HEK293 (cell line): Measurements from ENCODE around the gene NARS2.

Experiments used
- FEZF1 ChIP-seq: fragments of 450-650 bp; formaldehyde crosslinking; IDR thresholded peaks from 2 replicates; pipeline ENCODE4 v1.5.1; 2016; ENCODE audit warnings: missing biosample characterization, missing genetic modification characterization
- RBAK ChIP-seq: fragments of 450-650 bp; formaldehyde crosslinking; IDR thresholded peaks from 2 replicates; pipeline ENCODE4 v1.5.1; 2016; ENCODE audit warnings: missing biosample characterization, missing genetic modification characterization
- SP3 ChIP-seq: fragments of 450-650 bp; formaldehyde crosslinking; IDR thresholded peaks from 2 replicates; pipeline ENCODE4 v1.5.1; 2016; ENCODE audit warnings: missing biosample characterization, missing genetic modification characterization
- ZIC2 ChIP-seq: fragments of 450-650 bp; formaldehyde crosslinking; IDR thresholded peaks from 2 replicates; pipeline ENCODE4 v1.5.1; 2016; ENCODE audit warnings: missing biosample characterization, missing genetic modification characterization
- ZNF155 ChIP-seq: fragments of 450-650 bp; formaldehyde crosslinking; IDR thresholded peaks from 2 replicates; pipeline ENCODE4 v1.5.1; 2016; ENCODE audit warnings: missing biosample characterization, missing genetic modification characterization
- ZNF175 ChIP-seq: fragments of 450-650 bp; formaldehyde crosslinking; IDR thresholded peaks from 2 replicates; pipeline ENCODE4 v1.5.1; 2016; ENCODE audit warnings: missing biosample characterization, missing genetic modification characterization
- ZNF2 ChIP-seq: fragments of 450-650 bp; formaldehyde crosslinking; IDR thresholded peaks from 2 replicates; pipeline ENCODE4 v1.5.1; 2016; ENCODE audit warnings: missing biosample characterization, missing genetic modification characterization
- ZNF48 ChIP-seq: fragments of 450-650 bp; formaldehyde crosslinking; IDR thresholded peaks from 2 replicates; pipeline ENCODE4 v1.5.1; 2016; ENCODE audit warnings: missing biosample characterization, missing genetic modification characterization
- ZNF530 ChIP-seq: fragments of 450-650 bp; formaldehyde crosslinking; IDR thresholded peaks from 2 replicates; pipeline ENCODE4 v1.5.1; 2016; ENCODE audit warnings: low read depth, missing biosample characterization, missing genetic modification characterization
- ZNF560 ChIP-seq: fragments of 450-650 bp; formaldehyde crosslinking; IDR thresholded peaks from 2 replicates; pipeline ENCODE4 v1.5.1; 2017; ENCODE audit warnings: missing biosample characterization, missing genetic modification characterization, borderline replicate concordance
- ZNF654 ChIP-seq: fragments of 450-650 bp; formaldehyde crosslinking; IDR thresholded peaks from 2 replicates; pipeline ENCODE4 v1.5.1; 2016; ENCODE audit warnings: low read depth, missing biosample characterization, missing genetic modification characterization
- ZNF701 ChIP-seq: fragments of 450-650 bp; formaldehyde crosslinking; IDR thresholded peaks from 2 replicates; pipeline ENCODE4 v1.5.1; 2016; ENCODE audit warnings: missing biosample characterization, missing genetic modification characterization
- ZNF768 ChIP-seq: fragments of 450-650 bp; formaldehyde crosslinking; IDR thresholded peaks from 2 replicates; pipeline ENCODE4 v1.5.1; 2018; ENCODE audit warnings: missing biosample characterization, mild to moderate bottlenecking, missing genetic modification characterization
- ZNF777 ChIP-seq: fragments of 450-650 bp; formaldehyde crosslinking; IDR thresholded peaks from 2 replicates; pipeline ENCODE4 v1.5.1; 2017; ENCODE audit warnings: missing biosample characterization, missing genetic modification characterization, borderline replicate concordance
- ZXDB ChIP-seq: fragments of 450-650 bp; formaldehyde crosslinking; IDR thresholded peaks from 2 replicates; pipeline ENCODE4 v1.5.1; 2016; ENCODE audit warnings: missing biosample characterization, missing genetic modification characterization
- TF ChIP-seq, protein P1 (sequence below): sonication (generic); formaldehyde crosslinking; IDR thresholded peaks from 2 replicates; pipeline ENCODE4 v1.8.1; 2022; ENCODE audit warnings: mild to moderate bottlenecking, moderate library complexity, missing genetic modification reagents
- TF ChIP-seq, protein P2 (sequence below): fragments of 450-650 bp; formaldehyde crosslinking; IDR thresholded peaks from 2 replicates; pipeline ENCODE4 v1.5.1; 2017; ENCODE audit warnings: missing biosample characterization, missing genetic modification characterization
- TF ChIP-seq, protein P3 (sequence below): fragments of 450-650 bp; IDR thresholded peaks from 2 replicates; pipeline ENCODE4 v1.5.1; 2018; ENCODE audit warnings: missing biosample characterization, mild to moderate bottlenecking, missing genetic modification characterization
- TF ChIP-seq, protein P4 (sequence below): fragments of 450-650 bp; formaldehyde crosslinking; IDR thresholded peaks from 2 replicates; pipeline ENCODE4 v1.5.1; 2016; ENCODE audit warnings: missing biosample characterization, missing genetic modification characterization
- TF ChIP-seq, protein P5 (sequence below): fragments of 450-650 bp; formaldehyde crosslinking; IDR thresholded peaks from 2 replicates; pipeline ENCODE4 v1.5.1; 2016; ENCODE audit warnings: missing biosample characterization, missing genetic modification characterization
- TF ChIP-seq, protein P6 (sequence below): fragments of 450-650 bp; formaldehyde crosslinking; IDR thresholded peaks from 2 replicates; pipeline ENCODE4 v1.5.1; 2016; ENCODE audit warnings: missing biosample characterization, missing genetic modification characterization
- TF ChIP-seq, protein P7 (sequence below): fragments of 450-650 bp; formaldehyde crosslinking; IDR thresholded peaks from 2 replicates; pipeline ENCODE4 v1.5.1; 2016; ENCODE audit warnings: missing biosample characterization, missing genetic modification characterization, low read depth
- TF ChIP-seq, protein P8 (sequence below): fragments of 450-650 bp; formaldehyde crosslinking; IDR thresholded peaks from 2 replicates; pipeline ENCODE4 v1.5.1; 2016; ENCODE audit warnings: missing biosample characterization, missing genetic modification characterization

Gene NARS2

DNA sequence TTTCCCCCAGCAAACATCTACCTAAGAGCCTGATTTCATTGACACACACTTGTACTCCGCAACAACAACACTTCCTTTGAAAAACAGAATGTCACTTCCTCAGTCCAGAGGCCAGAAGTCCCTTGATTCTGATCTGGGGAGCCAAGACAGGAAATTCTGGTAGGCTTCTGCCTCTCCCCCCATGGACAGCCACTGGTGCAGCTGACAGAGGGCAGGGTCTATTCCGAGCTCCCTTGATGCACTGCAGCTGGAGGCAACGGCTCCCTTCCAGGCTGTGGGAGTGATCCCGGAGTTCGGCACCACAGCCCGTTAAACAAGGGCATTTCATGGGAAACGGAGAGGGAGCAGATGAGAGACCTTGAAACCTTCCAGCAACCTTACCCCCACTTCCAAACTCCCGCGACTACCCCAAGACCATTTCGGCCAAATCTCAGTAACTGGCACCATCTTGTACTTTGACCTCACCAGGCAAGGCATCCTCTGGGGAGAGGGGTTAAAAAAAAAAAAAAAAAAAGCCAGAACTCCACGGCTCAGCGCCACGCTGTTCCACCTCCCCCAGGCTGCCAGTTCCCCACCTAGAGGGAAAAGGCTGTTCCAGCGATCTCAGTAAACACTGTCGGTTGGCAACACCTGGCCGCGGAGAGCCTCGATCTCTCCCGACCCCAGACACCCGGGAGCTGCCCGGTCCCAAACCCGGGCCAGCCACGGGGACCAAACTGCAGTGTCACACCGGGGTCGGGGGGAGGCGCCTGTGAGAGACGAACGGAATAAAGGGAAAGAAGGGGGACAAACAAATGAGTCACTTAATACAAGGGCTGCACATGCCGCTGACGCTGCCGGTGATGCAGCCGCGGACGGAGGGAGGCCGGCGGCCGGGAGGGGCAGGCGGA lies 158.1 kb downstream of the NARS2 start (continued):
- TF ChIP-seq RBAK (tag by site-specific recombination) (no peak), SP3 (tag by site-specific recombination) (peak; percentile 50), ZNF777 (no peak), ZNF175 (tag by site-specific recombination) (no peak), ZNF2 (tag by site-specific recombination) (peak; percentile 40; the same call in 1 of the 2 replicates), ZNF48 (tag by site-specific recombination) (no peak), ZNF155 (tag by site-specific recombination) (no peak), ZNF654 (tag by site-specific recombination) (peak; percentile 26; the same call in 1 of the 2 replicates), ZNF560 (tag by site-specific recombination) (no peak), ZXDB (tag by site-specific recombination) (0 out of 2 replicates have a peak, but pooled peaks have one; percentile 32), ZNF768 (tag by site-specific recombination) (no peak), ZNF530 (tag by site-specific recombination) (no peak), ZIC2 (tag by site-specific recombination) (peak; percentile 51; the same call in 1 of the 2 replicates), FEZF1 (tag by site-specific recombination) (no peak), ZNF701 (no peak)
- TF ChIP-seq, protein P1, sequence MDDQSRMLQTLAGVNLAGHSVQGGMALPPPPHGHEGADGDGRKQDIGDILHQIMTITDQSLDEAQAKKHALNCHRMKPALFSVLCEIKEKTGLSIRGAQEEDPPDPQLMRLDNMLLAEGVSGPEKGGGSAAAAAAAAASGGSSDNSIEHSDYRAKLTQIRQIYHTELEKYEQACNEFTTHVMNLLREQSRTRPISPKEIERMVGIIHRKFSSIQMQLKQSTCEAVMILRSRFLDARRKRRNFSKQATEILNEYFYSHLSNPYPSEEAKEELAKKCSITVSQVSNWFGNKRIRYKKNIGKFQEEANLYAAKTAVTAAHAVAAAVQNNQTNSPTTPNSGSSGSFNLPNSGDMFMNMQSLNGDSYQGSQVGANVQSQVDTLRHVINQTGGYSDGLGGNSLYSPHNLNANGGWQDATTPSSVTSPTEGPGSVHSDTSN (CRISPR knock-in tag), result no peak
- TF ChIP-seq, protein P2, sequence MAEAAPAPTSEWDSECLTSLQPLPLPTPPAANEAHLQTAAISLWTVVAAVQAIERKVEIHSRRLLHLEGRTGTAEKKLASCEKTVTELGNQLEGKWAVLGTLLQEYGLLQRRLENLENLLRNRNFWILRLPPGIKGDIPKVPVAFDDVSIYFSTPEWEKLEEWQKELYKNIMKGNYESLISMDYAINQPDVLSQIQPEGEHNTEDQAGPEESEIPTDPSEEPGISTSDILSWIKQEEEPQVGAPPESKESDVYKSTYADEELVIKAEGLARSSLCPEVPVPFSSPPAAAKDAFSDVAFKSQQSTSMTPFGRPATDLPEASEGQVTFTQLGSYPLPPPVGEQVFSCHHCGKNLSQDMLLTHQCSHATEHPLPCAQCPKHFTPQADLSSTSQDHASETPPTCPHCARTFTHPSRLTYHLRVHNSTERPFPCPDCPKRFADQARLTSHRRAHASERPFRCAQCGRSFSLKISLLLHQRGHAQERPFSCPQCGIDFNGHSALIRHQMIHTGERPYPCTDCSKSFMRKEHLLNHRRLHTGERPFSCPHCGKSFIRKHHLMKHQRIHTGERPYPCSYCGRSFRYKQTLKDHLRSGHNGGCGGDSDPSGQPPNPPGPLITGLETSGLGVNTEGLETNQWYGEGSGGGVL (tag by site-specific recombination), result no peak; the same call in none of the 2 replicates
- TF ChIP-seq, protein P3, sequence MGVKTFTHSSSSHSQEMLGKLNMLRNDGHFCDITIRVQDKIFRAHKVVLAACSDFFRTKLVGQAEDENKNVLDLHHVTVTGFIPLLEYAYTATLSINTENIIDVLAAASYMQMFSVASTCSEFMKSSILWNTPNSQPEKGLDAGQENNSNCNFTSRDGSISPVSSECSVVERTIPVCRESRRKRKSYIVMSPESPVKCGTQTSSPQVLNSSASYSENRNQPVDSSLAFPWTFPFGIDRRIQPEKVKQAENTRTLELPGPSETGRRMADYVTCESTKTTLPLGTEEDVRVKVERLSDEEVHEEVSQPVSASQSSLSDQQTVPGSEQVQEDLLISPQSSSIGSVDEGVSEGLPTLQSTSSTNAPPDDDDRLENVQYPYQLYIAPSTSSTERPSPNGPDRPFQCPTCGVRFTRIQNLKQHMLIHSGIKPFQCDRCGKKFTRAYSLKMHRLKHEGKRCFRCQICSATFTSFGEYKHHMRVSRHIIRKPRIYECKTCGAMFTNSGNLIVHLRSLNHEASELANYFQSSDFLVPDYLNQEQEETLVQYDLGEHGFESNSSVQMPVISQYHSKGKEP, result peak; percentile 38; the same call in 1 of the 2 replicates
- TF ChIP-seq, protein P4, sequence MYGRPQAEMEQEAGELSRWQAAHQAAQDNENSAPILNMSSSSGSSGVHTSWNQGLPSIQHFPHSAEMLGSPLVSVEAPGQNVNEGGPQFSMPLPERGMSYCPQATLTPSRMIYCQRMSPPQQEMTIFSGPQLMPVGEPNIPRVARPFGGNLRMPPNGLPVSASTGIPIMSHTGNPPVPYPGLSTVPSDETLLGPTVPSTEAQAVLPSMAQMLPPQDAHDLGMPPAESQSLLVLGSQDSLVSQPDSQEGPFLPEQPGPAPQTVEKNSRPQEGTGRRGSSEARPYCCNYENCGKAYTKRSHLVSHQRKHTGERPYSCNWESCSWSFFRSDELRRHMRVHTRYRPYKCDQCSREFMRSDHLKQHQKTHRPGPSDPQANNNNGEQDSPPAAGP, result peak; percentile 68; the same call in 1 of the 2 replicates
- TF ChIP-seq, protein P5, sequence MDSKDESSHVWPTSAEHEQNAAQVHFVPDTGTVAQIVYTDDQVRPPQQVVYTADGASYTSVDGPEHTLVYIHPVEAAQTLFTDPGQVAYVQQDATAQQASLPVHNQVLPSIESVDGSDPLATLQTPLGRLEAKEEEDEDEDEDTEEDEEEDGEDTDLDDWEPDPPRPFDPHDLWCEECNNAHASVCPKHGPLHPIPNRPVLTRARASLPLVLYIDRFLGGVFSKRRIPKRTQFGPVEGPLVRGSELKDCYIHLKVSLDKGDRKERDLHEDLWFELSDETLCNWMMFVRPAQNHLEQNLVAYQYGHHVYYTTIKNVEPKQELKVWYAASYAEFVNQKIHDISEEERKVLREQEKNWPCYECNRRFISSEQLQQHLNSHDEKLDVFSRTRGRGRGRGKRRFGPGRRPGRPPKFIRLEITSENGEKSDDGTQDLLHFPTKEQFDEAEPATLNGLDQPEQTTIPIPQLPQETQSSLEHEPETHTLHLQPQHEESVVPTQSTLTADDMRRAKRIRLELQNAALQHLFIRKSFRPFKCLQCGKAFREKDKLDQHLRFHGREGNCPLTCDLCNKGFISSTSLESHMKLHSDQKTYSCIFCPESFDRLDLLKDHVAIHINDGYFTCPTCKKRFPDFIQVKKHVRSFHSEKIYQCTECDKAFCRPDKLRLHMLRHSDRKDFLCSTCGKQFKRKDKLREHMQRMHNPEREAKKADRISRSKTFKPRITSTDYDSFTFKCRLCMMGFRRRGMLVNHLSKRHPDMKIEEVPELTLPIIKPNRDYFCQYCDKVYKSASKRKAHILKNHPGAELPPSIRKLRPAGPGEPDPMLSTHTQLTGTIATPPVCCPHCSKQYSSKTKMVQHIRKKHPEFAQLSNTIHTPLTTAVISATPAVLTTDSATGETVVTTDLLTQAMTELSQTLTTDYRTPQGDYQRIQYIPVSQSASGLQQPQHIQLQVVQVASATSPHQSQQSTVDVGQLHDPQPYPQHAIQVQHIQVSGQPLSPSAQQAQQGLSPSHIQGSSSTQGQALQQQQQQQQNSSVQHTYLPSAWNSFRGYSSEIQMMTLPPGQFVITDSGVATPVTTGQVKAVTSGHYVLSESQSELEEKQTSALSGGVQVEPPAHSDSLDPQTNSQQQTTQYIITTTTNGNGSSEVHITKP (tag by site-specific recombination), result peak; percentile 60
- TF ChIP-seq, protein P6, sequence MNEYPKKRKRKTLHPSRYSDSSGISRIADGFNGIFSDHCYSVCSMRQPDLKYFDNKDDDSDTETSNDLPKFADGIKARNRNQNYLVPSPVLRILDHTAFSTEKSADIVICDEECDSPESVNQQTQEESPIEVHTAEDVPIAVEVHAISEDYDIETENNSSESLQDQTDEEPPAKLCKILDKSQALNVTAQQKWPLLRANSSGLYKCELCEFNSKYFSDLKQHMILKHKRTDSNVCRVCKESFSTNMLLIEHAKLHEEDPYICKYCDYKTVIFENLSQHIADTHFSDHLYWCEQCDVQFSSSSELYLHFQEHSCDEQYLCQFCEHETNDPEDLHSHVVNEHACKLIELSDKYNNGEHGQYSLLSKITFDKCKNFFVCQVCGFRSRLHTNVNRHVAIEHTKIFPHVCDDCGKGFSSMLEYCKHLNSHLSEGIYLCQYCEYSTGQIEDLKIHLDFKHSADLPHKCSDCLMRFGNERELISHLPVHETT (tag by site-specific recombination), result 0 out of 2 replicates have a peak, but pooled peaks have one; percentile 29
- TF ChIP-seq, protein P7, sequence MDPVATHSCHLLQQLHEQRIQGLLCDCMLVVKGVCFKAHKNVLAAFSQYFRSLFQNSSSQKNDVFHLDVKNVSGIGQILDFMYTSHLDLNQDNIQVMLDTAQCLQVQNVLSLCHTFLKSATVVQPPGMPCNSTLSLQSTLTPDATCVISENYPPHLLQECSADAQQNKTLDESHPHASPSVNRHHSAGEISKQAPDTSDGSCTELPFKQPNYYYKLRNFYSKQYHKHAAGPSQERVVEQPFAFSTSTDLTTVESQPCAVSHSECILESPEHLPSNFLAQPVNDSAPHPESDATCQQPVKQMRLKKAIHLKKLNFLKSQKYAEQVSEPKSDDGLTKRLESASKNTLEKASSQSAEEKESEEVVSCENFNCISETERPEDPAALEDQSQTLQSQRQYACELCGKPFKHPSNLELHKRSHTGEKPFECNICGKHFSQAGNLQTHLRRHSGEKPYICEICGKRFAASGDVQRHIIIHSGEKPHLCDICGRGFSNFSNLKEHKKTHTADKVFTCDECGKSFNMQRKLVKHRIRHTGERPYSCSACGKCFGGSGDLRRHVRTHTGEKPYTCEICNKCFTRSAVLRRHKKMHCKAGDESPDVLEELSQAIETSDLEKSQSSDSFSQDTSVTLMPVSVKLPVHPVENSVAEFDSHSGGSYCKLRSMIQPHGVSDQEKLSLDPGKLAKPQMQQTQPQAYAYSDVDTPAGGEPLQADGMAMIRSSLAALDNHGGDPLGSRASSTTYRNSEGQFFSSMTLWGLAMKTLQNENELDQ, result no peak
- TF ChIP-seq, protein P8, sequence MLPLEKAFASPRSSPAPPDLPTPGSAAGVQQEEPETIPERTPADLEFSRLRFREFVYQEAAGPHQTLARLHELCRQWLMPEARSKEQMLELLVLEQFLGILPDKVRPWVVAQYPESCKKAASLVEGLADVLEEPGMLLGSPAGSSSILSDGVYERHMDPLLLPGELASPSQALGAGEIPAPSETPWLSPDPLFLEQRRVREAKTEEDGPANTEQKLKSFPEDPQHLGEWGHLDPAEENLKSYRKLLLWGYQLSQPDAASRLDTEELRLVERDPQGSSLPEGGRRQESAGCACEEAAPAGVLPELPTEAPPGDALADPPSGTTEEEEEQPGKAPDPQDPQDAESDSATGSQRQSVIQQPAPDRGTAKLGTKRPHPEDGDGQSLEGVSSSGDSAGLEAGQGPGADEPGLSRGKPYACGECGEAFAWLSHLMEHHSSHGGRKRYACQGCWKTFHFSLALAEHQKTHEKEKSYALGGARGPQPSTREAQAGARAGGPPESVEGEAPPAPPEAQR (tag by site-specific recombination), result no peak
